ENCODE results near the gene STAT2. TPM values are rescaled to one million over a fixed set of nuclear protein-coding genes. Genes with fewer than 3 reads are reported as not detected.
"Not testable (repeated sequence)": the region's sequence is repeated elsewhere in the genome, so short reads cannot be mapped to it uniquely, and the experiment has no call there.

The STAT2 gene
- total and polyA plus RNA-seq, 2 donors (not counting 1 experiment from before 2014, with no cell fraction given) = 148 to 368 TPM

GRCh38 chr12:56338308-56339157, 21.4 kb downstream of the STAT2 start, which contains the start of gene IL23A:
Gene IL23A (plus strand): TSS chr12:56338884. CDS start chr12:56339045, 161 bp downstream.
- peak in 1 of 2 donors; percentile 69 for DNase-seq (ENCODE audit: low read depth in 2 of 2)
- H2AFZ ChIP-seq (ENCODE audit: low read length) = no peak within 1 kb of the TSS
- H4K20me1 ChIP-seq (ENCODE audit: control insufficient read depth, extremely low read depth, insufficient read depth, low read length) = no peaks in the 10 kb centered on the region
- H3K9me3 ChIP-seq (ENCODE audit: control insufficient read depth, insufficient read depth, low read depth, low read length) = no peaks in the 10 kb centered on the region
- H3K4me1 ChIP-seq (ENCODE audit: control insufficient read depth, extremely low read depth, insufficient read depth, low read length) = peaks cover 4% of the 10 kb centered on the region
- no peak within 1 kb of the TSS for H3K27ac ChIP-seq (ENCODE audit: insufficient read depth, low read length)
- H3K9ac ChIP-seq (ENCODE audit: insufficient read depth, low read length) = no peak within 1 kb of the TSS
- H3K4me3 ChIP-seq (replicated peaks in 1 of 4; ENCODE audit: control extremely low read depth in 1 of 4, insufficient read depth in 1 of 4, low read depth in 3 of 4, low read length in 4 of 4) = no peak within 1 kb of the TSS
- H3K27me3 ChIP-seq (ENCODE audit: control insufficient read depth, insufficient read depth, low read length) = no peaks in the 10 kb centered on the region
- H3K36me3 ChIP-seq (ENCODE audit: control insufficient read depth, insufficient read depth, low read length) = peaks cover 7% of the 10 kb centered on the region
- no peak within 1 kb of the TSS for H3K4me2 ChIP-seq (ENCODE audit: extremely low read depth, insufficient read depth, low read length)
- TF ChIP-seq, protein P1, sequence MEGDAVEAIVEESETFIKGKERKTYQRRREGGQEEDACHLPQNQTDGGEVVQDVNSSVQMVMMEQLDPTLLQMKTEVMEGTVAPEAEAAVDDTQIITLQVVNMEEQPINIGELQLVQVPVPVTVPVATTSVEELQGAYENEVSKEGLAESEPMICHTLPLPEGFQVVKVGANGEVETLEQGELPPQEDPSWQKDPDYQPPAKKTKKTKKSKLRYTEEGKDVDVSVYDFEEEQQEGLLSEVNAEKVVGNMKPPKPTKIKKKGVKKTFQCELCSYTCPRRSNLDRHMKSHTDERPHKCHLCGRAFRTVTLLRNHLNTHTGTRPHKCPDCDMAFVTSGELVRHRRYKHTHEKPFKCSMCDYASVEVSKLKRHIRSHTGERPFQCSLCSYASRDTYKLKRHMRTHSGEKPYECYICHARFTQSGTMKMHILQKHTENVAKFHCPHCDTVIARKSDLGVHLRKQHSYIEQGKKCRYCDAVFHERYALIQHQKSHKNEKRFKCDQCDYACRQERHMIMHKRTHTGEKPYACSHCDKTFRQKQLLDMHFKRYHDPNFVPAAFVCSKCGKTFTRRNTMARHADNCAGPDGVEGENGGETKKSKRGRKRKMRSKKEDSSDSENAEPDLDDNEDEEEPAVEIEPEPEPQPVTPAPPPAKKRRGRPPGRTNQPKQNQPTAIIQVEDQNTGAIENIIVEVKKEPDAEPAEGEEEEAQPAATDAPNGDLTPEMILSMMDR (conservative IDR thresholded peaks at IDR 0.05 in 1 of 2, IDR thresholded peaks at IDR 0.05 in 1 of 2; ENCODE audit: low read depth in 1 of 2, low read length in 2 of 2) = no peak
- no peak for TF ChIP-seq EZH2 (IDR thresholded peaks at IDR 0.05; ENCODE audit: low read length, missing control alignments)
- no peaks in the 10 kb centered on the region for H3K79me2 ChIP-seq (ENCODE audit: control insufficient read depth, insufficient read depth, low read length)

GRCh38 chr12:56337753-56338251, 22.1 kb downstream of the STAT2 start:
- H3K9me3 ChIP-seq (ENCODE audit: control insufficient read depth, insufficient read depth, low read depth, low read length) = no peaks in the 10 kb centered on the region
- no peak overlapping the region for H2AFZ ChIP-seq (ENCODE audit: low read length)
- H3K9ac ChIP-seq (ENCODE audit: insufficient read depth, low read length) = no peak overlapping the region
- H3K4me1 ChIP-seq (ENCODE audit: control insufficient read depth, extremely low read depth, insufficient read depth, low read length) = peaks cover 9% of the 10 kb centered on the region
- no peak for TF ChIP-seq EZH2 (IDR thresholded peaks at IDR 0.05; ENCODE audit: low read length, missing control alignments)
- DNase-seq (ENCODE audit: low read depth in 2 of 2) = no peak
- H3K79me2 ChIP-seq (ENCODE audit: control insufficient read depth, insufficient read depth, low read length) = no peaks in the 10 kb centered on the region
- H3K27me3 ChIP-seq (ENCODE audit: control insufficient read depth, insufficient read depth, low read length) = no peaks in the 10 kb centered on the region
- no peak overlapping the region for H3K4me2 ChIP-seq (ENCODE audit: extremely low read depth, insufficient read depth, low read length)
- peaks cover 3% of the 10 kb centered on the region for H3K36me3 ChIP-seq (ENCODE audit: control insufficient read depth, insufficient read depth, low read length)
- H4K20me1 ChIP-seq (ENCODE audit: control insufficient read depth, extremely low read depth, insufficient read depth, low read length) = no peaks in the 10 kb centered on the region
- no peak overlapping the region for H3K27ac ChIP-seq (ENCODE audit: insufficient read depth, low read length)
- H3K4me3 ChIP-seq (replicated peaks in 1 of 4; ENCODE audit: control extremely low read depth in 1 of 4, insufficient read depth in 1 of 4, low read depth in 3 of 4, low read length in 4 of 4) = no peak overlapping the region

- no peak overlapping the region for H3K4me3 ChIP-seq (replicated peaks in 1 of 4; ENCODE audit: control extremely low read depth in 1 of 4, insufficient read depth in 1 of 4, low read depth in 3 of 4, low read length in 4 of 4)
- no peak overlapping the region for H3K9ac ChIP-seq (ENCODE audit: insufficient read depth, low read length)
- no peaks in the 10 kb centered on the region for H4K20me1 ChIP-seq (ENCODE audit: control insufficient read depth, extremely low read depth, insufficient read depth, low read length)
- H3K27ac ChIP-seq (ENCODE audit: insufficient read depth, low read length) = no peak overlapping the region
- no peaks in the 10 kb centered on the region for H3K36me3 ChIP-seq (ENCODE audit: control insufficient read depth, insufficient read depth, low read length)
- TF ChIP-seq, protein P1 (conservative IDR thresholded peaks at IDR 0.05 in 1 of 2, IDR thresholded peaks at IDR 0.05 in 1 of 2; ENCODE audit: low read depth in 1 of 2, low read length in 2 of 2) = no peak
- no peak for TF ChIP-seq EZH2 (IDR thresholded peaks at IDR 0.05; ENCODE audit: low read length, missing control alignments)
- peaks cover 10% of the 10 kb centered on the region for H3K4me1 ChIP-seq (ENCODE audit: control insufficient read depth, extremely low read depth, insufficient read depth, low read length)
- H3K27me3 ChIP-seq (ENCODE audit: control insufficient read depth, insufficient read depth, low read length) = no peaks in the 10 kb centered on the region
- no peaks in the 10 kb centered on the region for H3K9me3 ChIP-seq (ENCODE audit: control insufficient read depth, insufficient read depth, low read depth, low read length)
- no peak overlapping the region for H3K4me2 ChIP-seq (ENCODE audit: extremely low read depth, insufficient read depth, low read length)
- no peak overlapping the region for H2AFZ ChIP-seq (ENCODE audit: low read length)
- H3K79me2 ChIP-seq (ENCODE audit: control insufficient read depth, insufficient read depth, low read length) = no peaks in the 10 kb centered on the region
- DNase-seq (ENCODE audit: low read depth in 2 of 2) = no peak
Observed at GRCh38 chr12:56336361-56337167, 23.3 kb downstream of the STAT2 start.

DNA sequence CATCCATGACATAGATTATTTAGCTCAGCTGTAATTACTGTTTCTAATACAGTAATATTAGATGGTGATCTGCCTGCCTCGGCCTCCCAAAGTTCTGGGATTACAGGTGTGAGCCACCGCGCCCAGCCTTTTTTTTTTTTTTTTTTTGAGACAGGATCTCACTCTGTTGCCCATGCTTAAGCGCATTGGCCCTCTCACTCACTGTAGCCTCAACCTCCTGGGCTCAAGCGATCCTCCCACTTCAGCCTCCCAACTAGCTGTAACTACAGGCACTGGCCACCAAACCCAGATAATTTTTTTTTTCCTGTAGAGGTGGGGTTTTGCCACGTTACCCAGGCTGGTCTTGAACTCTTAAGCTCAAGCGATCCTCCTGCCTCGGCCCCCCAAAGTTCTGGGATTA, 24.4 kb downstream of the STAT2 start:
- H3K9ac ChIP-seq (ENCODE audit: insufficient read depth, low read length); H3K36me3 ChIP-seq (ENCODE audit: control insufficient read depth, insufficient read depth, low read length); H3K9me3 ChIP-seq (ENCODE audit: control insufficient read depth, insufficient read depth, low read depth, low read length); DNase-seq (ENCODE audit: low read depth in 2 of 2); H4K20me1 ChIP-seq (ENCODE audit: control insufficient read depth, extremely low read depth, insufficient read depth, low read length); H3K4me1 ChIP-seq (ENCODE audit: control insufficient read depth, extremely low read depth, insufficient read depth, low read length); H3K4me3 ChIP-seq (replicated peaks in 1 of 4; ENCODE audit: control extremely low read depth in 1 of 4, insufficient read depth in 1 of 4, low read depth in 3 of 4, low read length in 4 of 4); H3K4me2 ChIP-seq (ENCODE audit: extremely low read depth, insufficient read depth, low read length); H2AFZ ChIP-seq (ENCODE audit: low read length); H3K27ac ChIP-seq (ENCODE audit: insufficient read depth, low read length); H3K79me2 ChIP-seq (ENCODE audit: control insufficient read depth, insufficient read depth, low read length); H3K27me3 ChIP-seq (ENCODE audit: control insufficient read depth, insufficient read depth, low read length): not testable (repeated sequence)

All from fibroblast of lung (primary cell).